Stimulated activated effector memory CD8-positive, alpha-beta T cell treated with anti-CD3 and anti-CD28 coated beads, Interleukin-12 subunit alpha, Interleukin-12 subunit beta, amount 100 ng/mL, for 72 hours (primary cell): ENCODE data around the gene KIAA2012.

Experiments
- ATAC-seq: fragments of 150-1000 bp; cut with Tn5 transposase; 2 replicates; pipeline ENCODE4 v1.10.0; 2021
- DNase-seq, 2 donors: peaks; one replicate each; pipeline ENCODE4 v3.0.0; 2021 to 2022; ENCODE audit warnings: low spot score in 2 of 2
- H3K27ac Mint-ChIP-seq: one replicate; pipeline ENCODE4 v1.8.0; 2022; ENCODE audit warnings: mild to moderate bottlenecking, mixed read lengths
- H3K36me3 Mint-ChIP-seq: one replicate; pipeline ENCODE4 v1.8.0; 2022; ENCODE audit warnings: mild to moderate bottlenecking, mixed read lengths
- H3K4me1 Mint-ChIP-seq: one replicate; pipeline ENCODE4 v1.8.0; 2022; ENCODE audit warnings: mixed read lengths
- H3K4me3 Mint-ChIP-seq: one replicate; pipeline ENCODE4 v1.8.0; 2022; ENCODE audit warnings: mild to moderate bottlenecking, mixed read lengths
- H3K9me3 Mint-ChIP-seq: one replicate; pipeline ENCODE4 v1.8.0; 2022; ENCODE audit warnings: mixed read lengths

The KIAA2012 gene

DNA sequence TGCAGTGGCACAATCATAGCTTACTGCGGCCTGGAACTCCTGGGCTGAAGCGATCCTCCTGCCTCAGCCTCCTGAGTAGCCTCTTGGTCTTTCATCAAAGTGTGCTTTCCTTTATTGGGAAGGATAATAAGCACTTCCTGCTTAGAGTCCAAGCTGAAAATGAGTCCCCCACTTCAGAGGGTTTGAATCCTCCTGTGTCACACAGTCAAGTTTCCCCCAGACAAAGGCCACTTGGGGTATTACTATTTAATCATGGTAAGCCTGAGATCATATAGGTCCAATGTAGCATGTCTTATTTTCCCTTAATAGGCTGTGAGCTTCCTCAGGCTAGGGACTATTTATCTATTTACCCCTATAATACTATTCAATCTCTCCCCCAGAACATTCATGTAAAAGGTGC, 11.4 kb upstream of the KIAA2012 start:
- no peak for DNase-seq
- Mint-ChIP-seq H3K36me3 (no peaks in the 10 kb centered on the region), H3K27ac (no peak overlapping the region), H3K4me1 (no peaks in the 10 kb centered on the region), H3K4me3 (no peak overlapping the region), H3K9me3 (no peaks in the 10 kb centered on the region)
- no peak for ATAC-seq

DNA sequence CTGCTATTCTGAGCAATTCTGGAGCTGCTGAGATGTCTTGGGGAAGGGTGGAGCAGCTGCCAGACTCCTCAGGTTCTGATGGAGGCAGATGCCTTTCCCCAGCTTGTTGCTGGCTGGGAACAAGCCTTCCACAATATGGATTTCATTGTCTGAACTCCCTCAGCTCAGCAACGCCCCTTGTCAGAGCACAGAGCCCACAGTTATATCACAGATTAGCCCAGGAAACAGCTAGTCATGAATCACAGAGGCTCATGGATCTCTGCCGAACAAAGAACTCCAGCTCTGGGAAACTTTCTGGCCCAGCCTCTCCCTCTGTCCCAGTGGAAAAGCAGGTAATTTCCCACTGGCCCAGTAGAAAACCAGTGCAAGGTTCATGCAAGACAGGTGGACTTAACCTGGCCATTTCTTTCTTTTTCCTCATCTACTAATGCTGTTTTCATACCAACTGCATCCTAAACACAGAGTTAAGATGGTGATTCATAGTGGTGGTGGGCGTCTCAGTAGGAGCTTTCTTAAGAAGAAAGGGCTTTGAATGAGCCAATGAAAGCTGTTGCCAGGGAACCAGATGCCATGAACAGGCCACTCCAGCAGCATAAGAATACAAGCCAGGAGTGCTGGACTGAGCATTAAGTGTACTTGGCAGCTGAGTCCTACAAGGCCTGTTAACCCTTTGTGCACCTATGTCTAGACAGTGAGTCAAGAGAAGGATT, 8.7 kb upstream of the KIAA2012 start:
- H3K27ac Mint-ChIP-seq: no peak overlapping the region
- peak; percentile 55 for ATAC-seq
- no peak overlapping the region for H3K4me3 Mint-ChIP-seq
- no peak for DNase-seq
- no peaks in the 10 kb centered on the region for H3K36me3 Mint-ChIP-seq
- no peaks in the 10 kb centered on the region for H3K9me3 Mint-ChIP-seq
- H3K4me1 Mint-ChIP-seq: no peaks in the 10 kb centered on the region

DNA sequence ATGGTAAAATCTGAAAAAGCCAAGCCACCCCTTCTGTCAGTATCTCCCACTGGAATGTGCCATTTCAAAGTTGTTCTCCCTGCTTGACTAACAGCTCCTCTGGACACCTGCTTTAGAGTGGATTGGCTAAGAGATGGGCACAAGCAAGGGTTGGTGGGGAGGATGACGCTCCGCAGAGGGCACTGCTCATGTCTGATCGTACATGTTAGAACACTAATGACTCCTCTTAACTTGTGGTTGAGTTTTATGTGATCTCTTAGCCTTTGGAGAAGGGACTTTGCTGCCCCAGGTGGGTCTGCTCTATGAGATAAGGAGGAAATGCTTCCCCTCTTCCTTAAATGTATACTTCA, 8.2 kb upstream of the KIAA2012 start:
- Mint-ChIP-seq H3K36me3 (no peaks in the 10 kb centered on the region), H3K9me3 (no peaks in the 10 kb centered on the region), H3K4me1 (no peaks in the 10 kb centered on the region), H3K4me3 (no peak overlapping the region), H3K27ac (no peak overlapping the region)
- DNase-seq: no peak
- no peak for ATAC-seq

DNA sequence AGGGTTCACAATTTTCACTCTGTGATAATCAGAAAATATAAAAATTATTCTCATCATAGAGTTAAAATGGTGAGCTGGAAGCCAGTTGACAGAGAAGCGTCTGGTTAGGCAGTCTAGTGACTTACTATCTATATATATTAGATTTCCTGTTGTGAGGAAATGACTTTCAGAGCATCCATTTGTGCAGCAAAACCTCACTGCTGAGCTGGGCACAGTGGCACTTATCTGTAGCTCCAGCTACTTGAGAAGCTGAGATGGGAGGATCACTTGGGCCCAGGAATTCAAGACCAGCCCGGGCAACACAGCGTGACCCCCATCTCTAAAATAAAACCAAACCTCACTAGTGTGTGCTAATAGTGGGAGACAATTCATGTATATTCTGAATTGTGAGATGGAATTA, 7.2 kb upstream of the KIAA2012 start:
- ATAC-seq: no peak

DNA sequence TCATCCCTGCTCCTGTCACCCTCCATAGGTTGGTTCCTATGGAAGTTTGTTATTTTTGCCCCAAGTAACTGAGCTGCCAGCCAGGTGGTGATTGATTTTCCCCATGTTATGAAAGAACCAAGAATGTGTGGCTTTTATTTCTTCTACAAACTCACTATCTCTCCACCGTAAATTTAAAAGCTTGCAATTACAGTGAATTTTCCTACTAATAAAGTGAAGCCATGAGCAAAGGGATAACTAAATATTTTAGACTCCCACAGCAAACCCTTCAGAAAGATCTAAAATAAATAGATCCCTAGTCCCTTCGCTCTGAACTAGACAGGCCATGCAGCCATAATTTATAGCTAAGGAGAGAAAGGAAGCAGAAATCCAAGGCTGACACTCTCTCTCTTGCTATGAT, 6.2 kb upstream of the KIAA2012 start:
- no peak for ATAC-seq
- H3K4me1 Mint-ChIP-seq: no peaks in the 10 kb centered on the region
- no peak overlapping the region for H3K27ac Mint-ChIP-seq
- H3K4me3 Mint-ChIP-seq: no peak overlapping the region
- no peaks in the 10 kb centered on the region for H3K36me3 Mint-ChIP-seq
- no peaks in the 10 kb centered on the region for H3K9me3 Mint-ChIP-seq
- no peak for DNase-seq

More for the DNA sequence above, 7.2 kb upstream of the KIAA2012 start:
- no peak overlapping the region for H3K27ac Mint-ChIP-seq
- H3K36me3 Mint-ChIP-seq: no peaks in the 10 kb centered on the region
- no peak overlapping the region for H3K4me3 Mint-ChIP-seq
- no peaks in the 10 kb centered on the region for H3K9me3 Mint-ChIP-seq
- no peak for DNase-seq
- H3K4me1 Mint-ChIP-seq: no peaks in the 10 kb centered on the region

DNA sequence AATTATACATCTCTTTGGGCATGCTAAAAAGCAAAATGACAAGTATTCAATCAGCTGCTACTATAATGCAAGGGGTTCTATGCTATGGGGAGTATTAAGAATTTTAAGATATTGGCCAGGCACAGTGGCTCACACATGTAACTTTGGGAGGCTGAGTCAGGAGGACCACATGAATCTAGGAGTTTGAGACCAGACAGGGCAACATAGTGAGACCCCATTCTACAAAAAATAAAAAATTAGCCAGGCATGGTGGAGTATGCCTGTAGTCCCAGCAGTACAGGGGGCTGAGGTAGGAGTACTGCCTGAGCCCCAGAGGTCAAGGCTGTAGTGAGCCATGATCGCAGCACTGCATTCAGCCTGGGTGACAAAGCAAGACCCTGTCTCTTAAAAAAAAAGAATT, 5.5 kb upstream of the KIAA2012 start:
- Mint-ChIP-seq H3K4me3 (no peak overlapping the region), H3K27ac (no peak overlapping the region), H3K36me3 (no peaks in the 10 kb centered on the region), H3K4me1 (no peaks in the 10 kb centered on the region), H3K9me3 (no peaks in the 10 kb centered on the region)
- no peak for ATAC-seq
- DNase-seq: no peak

DNA sequence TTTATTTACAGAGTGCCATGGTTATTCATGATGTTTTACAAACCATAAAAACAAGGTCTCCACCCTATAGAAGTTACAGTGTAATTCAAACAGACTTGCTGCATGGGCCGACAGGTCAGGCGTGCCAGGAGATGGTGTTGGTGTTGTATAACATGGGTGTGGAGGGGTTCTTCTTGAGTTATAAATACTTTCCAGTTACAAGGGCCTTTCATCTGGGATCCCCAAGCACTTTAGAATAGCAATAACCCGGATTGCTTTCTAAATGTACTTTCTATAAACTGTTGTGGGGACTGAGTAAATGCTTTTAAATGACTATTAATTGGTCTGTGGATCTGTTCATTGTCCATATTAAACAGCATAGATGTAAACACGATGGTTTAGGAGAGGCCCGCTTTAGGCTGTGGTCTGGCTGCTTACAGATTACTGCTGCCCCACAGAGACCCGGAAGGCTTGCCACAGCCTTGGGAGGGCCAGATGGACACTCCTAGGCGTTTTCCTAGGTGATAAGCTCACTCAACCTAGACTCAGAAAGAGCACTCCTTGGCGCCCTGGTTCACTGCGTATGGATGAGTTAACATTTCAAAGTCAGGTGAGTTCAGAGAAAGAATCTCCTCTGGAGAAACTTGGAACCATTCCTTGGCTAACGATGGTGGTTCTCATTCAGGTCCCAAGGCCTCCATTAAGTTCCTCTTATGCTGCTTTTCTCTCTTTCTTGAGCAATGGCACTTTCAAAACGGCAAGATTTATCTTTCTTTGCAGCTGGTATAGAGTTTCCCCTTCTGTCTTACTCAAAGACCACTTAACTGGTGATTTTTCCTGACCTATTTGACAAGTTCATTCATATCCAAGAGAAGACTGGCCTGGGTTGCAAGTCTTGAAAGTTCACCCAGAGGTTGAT, 3.6 kb upstream of the KIAA2012 start:
- Mint-ChIP-seq H3K4me3 (no peak overlapping the region), H3K4me1 (no peaks in the 10 kb centered on the region), H3K27ac (no peak overlapping the region), H3K36me3 (no peaks in the 10 kb centered on the region), H3K9me3 (no peaks in the 10 kb centered on the region)
- ATAC-seq: no peak
- DNase-seq: no peak

DNA sequence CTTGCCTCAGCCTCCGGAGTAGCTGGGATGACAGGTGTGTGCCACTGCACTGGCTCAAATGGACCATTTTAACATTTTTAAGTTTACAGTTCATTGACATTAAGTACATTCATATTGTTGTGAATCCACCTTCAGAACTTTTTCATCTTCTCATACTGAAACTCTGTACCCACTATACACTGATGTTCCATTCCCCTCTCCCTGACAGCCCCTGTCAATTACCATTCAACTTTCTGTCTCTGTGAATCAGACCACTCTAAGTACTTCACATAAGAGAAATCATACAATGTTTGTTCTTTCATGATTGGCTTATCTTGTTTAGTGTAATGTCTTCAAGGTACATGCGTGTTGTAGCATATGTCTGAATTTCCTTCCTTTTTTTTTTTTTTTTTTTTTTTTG, 1.9 kb upstream of the KIAA2012 start:
- H3K27ac Mint-ChIP-seq: no peak overlapping the region
- no peaks in the 10 kb centered on the region for H3K36me3 Mint-ChIP-seq
- no peak for DNase-seq
- peak; percentile 53 for ATAC-seq
- H3K4me1 Mint-ChIP-seq: no peaks in the 10 kb centered on the region
- no peak overlapping the region for H3K4me3 Mint-ChIP-seq
- H3K9me3 Mint-ChIP-seq: no peaks in the 10 kb centered on the region

DNA sequence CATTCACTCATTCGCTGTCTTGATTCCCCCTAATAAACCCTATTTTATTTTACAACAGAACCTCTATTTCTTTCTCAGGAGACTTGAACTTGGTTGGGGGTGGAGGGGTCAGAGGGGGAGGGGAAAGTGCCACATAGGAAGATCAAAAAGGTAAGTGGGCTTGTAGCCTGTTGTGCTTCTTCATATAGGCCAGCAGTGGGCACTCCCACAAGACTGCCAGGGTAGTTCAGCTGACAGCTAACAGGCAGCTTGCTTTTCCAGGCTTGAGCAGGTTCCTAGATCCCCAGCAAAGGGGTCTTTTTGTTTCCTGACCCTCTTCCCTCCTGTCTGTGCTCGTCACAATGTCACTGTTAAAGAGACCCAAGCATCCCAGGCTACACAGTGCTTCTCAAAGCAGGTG, 829 bp upstream of the KIAA2012 start:
- H3K4me1 Mint-ChIP-seq: no peaks in the 10 kb centered on the region
- no peaks in the 10 kb centered on the region for H3K36me3 Mint-ChIP-seq
- DNase-seq: no peak
- H3K4me3 Mint-ChIP-seq: no peak overlapping the region
- H3K9me3 Mint-ChIP-seq: no peaks in the 10 kb centered on the region
- no peak for ATAC-seq
- no peak overlapping the region for H3K27ac Mint-ChIP-seq

DNA sequence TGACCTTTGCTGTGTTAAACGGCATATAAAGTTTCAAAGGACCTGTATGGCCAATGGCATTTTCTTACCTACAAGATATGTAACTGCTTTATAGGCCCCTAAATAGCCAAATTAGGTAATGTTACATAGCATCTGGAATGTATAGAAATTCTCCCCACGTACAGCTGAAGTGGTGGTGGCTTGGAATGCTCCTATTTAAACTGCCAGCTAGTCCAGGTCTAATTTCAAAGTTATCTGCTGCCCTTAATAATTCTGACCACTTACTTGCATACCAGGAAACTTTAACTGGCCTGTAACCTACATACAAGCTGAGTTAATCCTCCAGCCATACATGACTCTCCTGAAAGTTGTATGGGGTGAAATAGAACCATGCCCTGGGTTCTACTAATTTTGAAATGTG, 1.3 kb downstream of the KIAA2012 start:
- no peak for DNase-seq
- no peaks in the 10 kb centered on the region for H3K9me3 Mint-ChIP-seq
- no peaks in the 10 kb centered on the region for H3K36me3 Mint-ChIP-seq
- no peaks in the 10 kb centered on the region for H3K4me1 Mint-ChIP-seq
- H3K4me3 Mint-ChIP-seq: no peak overlapping the region
- ATAC-seq: no peak
- H3K27ac Mint-ChIP-seq: no peak overlapping the region

DNA sequence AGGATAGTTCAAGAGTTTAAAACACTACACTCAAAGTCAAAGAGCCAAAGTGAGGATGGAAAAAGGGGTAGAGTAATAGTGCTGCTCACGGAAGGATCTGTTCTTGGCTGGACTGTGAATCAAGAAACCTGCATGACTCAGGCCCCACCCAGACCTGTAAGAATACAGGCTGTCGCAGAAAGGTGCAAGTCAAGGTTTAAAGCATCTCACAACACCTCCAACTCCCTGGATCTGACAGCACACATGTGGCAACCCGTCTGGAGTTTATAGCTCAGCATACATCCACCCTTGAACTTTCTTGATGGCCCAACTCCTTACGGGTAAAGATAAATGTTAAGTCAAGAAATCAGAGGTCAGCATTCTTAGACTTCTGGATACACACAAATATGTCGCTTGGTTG, 6.3 kb downstream of the KIAA2012 start:
- no peak overlapping the region for H3K27ac Mint-ChIP-seq
- DNase-seq: no peak
- no peaks in the 10 kb centered on the region for H3K9me3 Mint-ChIP-seq
- ATAC-seq: no peak
- H3K4me3 Mint-ChIP-seq: no peak overlapping the region
- H3K4me1 Mint-ChIP-seq: no peaks in the 10 kb centered on the region
- no peaks in the 10 kb centered on the region for H3K36me3 Mint-ChIP-seq

DNA sequence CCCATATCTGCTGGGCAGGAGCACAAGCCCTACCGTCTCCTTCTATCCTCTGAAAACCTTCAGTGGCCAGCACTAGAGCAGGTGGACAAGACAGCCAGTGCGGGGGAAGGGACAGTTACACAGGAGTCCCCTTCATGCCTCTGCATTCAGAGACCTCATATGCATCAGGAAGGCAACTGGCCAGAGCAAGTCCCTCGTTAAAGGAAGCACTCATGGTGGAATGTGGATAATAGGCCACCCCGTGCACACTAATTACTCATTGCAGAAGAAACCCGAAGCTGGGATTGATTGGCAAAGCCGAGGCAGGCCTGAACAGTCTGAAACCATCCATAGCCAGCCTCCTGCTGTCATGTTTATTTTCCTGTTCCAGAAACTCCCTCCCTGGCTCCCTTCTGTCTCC, 11.2 kb downstream of the KIAA2012 start:
- Mint-ChIP-seq H3K4me1 (no peaks in the 10 kb centered on the region), H3K27ac (no peak overlapping the region), H3K36me3 (no peaks in the 10 kb centered on the region), H3K4me3 (no peak overlapping the region), H3K9me3 (no peaks in the 10 kb centered on the region)
- no peak for ATAC-seq
- no peak for DNase-seq

DNA sequence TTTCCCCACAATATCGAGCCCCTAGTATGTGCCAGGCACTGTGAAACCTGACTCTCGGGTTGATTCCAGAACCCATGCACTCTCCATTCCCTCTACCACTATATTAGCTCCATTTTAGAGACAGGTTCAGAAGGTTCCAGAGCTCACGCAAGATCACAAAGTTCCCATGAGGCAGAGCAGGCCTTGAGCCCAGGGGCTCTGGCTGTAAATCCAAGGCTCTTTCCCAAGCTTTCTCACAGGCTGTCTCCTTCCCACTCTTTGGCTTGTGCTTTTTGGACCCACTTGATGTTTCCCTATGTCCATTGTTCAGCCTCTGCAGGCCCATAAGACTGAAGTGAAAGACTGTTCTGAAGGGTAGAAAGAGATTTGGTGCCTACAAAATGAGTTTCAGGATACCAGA, 15.7 kb downstream of the KIAA2012 start:
- Mint-ChIP-seq H3K9me3 (no peaks in the 10 kb centered on the region), H3K4me3 (no peak overlapping the region), H3K36me3 (no peaks in the 10 kb centered on the region), H3K27ac (no peak overlapping the region), H3K4me1 (no peaks in the 10 kb centered on the region)
- ATAC-seq (no peak), DNase-seq (no peak)

DNA sequence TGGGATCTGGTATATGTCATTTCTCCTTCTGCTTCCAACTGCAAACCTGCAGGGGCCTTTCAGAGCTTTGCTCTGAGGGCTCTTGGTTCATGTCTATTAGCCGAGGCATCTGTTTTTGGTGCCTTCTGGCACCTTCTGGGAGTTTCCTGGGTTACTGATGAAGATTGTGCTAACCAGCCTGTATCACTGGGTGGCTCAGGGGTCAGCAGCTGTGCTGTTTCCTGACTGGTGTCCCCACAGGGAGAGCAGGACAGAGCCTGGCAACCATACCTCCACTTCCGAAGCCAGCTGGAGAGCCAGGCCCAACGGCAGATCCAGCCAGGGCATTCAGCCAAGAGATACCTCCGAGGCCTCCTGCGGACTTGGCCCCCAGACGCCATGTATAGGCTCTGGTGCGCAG, 17.5 kb downstream of the KIAA2012 start:
- no peak overlapping the region for H3K27ac Mint-ChIP-seq
- H3K9me3 Mint-ChIP-seq: no peaks in the 10 kb centered on the region
- no peak for DNase-seq
- H3K4me3 Mint-ChIP-seq: no peak overlapping the region
- no peaks in the 10 kb centered on the region for H3K4me1 Mint-ChIP-seq
- no peak for ATAC-seq
- no peaks in the 10 kb centered on the region for H3K36me3 Mint-ChIP-seq

DNA sequence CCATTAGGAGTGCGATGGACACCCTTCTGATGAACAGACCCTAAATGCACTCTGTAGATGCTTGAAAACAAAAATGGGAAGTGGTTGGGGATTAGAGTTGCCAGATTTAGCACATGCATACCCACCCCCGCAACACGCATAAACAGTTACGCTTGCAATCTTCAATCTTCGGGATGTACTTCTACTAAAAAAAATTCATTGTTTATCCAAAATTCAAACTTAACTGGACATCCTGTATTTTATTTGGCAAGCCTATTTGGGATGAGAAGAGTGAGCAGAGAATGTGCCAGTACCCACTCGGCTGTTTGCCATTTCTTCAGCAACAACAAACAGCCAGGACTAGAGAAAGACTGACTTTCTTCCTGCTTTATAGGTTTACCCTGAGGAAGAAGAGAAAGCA, 18.4 kb downstream of the KIAA2012 start:
- Mint-ChIP-seq H3K9me3 (no peaks in the 10 kb centered on the region), H3K4me1 (no peaks in the 10 kb centered on the region), H3K4me3 (no peak overlapping the region), H3K27ac (no peak overlapping the region), H3K36me3 (no peaks in the 10 kb centered on the region)
- DNase-seq: no peak
- ATAC-seq: no peak

DNA sequence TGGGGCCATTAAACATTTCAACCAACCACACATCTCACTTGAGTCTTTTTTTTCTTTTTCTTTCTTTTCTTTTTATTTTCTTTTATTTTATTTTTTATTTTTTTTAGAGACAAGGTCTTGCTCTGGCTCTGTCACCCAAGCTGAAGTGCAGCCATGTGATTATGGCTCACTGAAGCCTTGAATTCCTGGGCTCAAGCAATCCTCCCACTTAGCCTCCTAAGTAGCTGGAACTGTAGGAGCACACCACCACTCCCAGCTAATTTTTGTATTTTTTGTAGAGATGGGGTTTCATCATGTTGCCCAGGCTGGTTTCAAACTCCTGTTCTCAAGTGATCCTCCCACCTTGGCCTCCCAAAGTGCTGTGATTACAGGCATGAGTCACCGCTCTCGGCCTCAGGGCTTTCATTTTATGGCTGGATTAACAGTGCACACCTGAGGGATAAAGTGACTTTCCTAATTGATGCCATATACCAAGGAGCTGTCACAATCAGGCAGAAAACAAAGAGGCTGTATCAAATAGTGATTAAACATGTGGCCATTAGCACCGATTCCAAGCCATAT, 21.5 kb downstream of the KIAA2012 start:
- no peaks in the 10 kb centered on the region for H3K4me1 Mint-ChIP-seq
- no peak overlapping the region for H3K4me3 Mint-ChIP-seq
- ATAC-seq: no peak
- no peak overlapping the region for H3K27ac Mint-ChIP-seq
- DNase-seq: no peak
- no peaks in the 10 kb centered on the region for H3K9me3 Mint-ChIP-seq
- H3K36me3 Mint-ChIP-seq: no peaks in the 10 kb centered on the region
